Neural cell (in vitro differentiated cells): Measurements from ENCODE around the gene RD3L.

Source experiments
- EP300 ChIP-seq: fragments of 450-650 bp; conservative IDR thresholded peaks from 2 replicates; pipeline ENCODE4 v1.6.1; 2014; ENCODE audit warnings: antibody characterized with exemption, mild to moderate bottlenecking, moderate library complexity; ENCODE audit not compliant: poor library complexity, severe bottlenecking
- POLR2AphosphoS5 ChIP-seq: IDR thresholded peaks from 2 replicates; pipeline ENCODE4 v1.6.1; 2012
- SMC3 ChIP-seq: fragments of 450-650 bp; conservative IDR thresholded peaks from 2 replicates; pipeline ENCODE4 v1.6.1; 2014; ENCODE audit warnings: antibody characterized with exemption, mild to moderate bottlenecking, moderate library complexity; ENCODE audit not compliant: poor library complexity
- TF ChIP-seq, protein P1 (sequence below): IDR thresholded peaks from 2 replicates; pipeline ENCODE4 v1.6.1; 2012; ENCODE audit warnings: borderline replicate concordance
- TF ChIP-seq, protein P2 (sequence below): fragments of 450-650 bp; IDR thresholded peaks from 2 replicates; pipeline ENCODE4 v1.5.1; 2014; ENCODE audit warnings: antibody characterized with exemption, mild to moderate bottlenecking, moderate library complexity; ENCODE audit not compliant: poor library complexity, severe bottlenecking

DNA sequence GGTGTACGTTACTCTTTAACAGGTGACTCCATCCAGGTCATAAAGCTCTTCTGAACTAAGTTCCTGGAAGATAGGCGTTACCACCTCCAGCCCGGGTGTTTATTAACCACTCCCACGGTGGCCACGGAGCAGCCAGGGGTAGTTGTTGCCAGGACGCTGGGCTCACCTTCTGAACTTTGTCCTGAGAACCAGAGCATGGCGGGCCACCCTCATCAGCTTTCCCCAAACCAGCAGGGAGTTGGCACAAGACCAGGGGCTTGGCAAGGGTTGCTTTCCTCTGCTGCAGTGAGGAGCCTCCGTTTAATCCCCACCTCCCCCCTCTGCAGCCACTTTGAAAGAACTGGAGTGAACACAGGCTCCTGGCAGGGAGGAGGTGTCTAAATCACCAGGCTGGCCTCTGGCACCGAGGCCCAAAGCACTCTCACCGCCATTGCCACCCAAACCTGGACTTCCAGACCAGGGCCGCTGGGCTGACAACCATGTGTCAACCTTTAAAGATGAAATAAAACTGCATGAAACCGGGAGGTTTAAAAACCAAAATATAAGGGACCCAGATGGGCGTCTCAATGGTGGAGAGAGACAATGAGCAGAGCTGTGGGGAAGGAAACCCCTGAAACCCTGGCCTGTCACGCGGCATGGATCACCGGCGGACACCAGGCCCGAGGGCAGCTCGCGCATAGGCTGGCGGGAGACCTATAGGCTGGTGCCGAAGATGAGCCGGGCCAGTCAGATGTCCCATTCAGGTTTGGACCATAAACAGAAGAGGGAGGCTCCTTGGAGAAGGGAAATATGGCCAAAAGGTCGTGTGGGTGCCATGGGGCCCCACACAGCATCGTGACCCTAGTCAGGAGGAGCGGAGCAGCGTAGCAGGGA is 45.0 kb downstream of the RD3L start:
- TF ChIP-seq EP300 (no peak), SMC3 (no peak), POLR2AphosphoS5 (no peak)
- TF ChIP-seq, protein P1, sequence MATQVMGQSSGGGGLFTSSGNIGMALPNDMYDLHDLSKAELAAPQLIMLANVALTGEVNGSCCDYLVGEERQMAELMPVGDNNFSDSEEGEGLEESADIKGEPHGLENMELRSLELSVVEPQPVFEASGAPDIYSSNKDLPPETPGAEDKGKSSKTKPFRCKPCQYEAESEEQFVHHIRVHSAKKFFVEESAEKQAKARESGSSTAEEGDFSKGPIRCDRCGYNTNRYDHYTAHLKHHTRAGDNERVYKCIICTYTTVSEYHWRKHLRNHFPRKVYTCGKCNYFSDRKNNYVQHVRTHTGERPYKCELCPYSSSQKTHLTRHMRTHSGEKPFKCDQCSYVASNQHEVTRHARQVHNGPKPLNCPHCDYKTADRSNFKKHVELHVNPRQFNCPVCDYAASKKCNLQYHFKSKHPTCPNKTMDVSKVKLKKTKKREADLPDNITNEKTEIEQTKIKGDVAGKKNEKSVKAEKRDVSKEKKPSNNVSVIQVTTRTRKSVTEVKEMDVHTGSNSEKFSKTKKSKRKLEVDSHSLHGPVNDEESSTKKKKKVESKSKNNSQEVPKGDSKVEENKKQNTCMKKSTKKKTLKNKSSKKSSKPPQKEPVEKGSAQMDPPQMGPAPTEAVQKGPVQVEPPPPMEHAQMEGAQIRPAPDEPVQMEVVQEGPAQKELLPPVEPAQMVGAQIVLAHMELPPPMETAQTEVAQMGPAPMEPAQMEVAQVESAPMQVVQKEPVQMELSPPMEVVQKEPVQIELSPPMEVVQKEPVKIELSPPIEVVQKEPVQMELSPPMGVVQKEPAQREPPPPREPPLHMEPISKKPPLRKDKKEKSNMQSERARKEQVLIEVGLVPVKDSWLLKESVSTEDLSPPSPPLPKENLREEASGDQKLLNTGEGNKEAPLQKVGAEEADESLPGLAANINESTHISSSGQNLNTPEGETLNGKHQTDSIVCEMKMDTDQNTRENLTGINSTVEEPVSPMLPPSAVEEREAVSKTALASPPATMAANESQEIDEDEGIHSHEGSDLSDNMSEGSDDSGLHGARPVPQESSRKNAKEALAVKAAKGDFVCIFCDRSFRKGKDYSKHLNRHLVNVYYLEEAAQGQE = no peak
- TF ChIP-seq, protein P2, sequence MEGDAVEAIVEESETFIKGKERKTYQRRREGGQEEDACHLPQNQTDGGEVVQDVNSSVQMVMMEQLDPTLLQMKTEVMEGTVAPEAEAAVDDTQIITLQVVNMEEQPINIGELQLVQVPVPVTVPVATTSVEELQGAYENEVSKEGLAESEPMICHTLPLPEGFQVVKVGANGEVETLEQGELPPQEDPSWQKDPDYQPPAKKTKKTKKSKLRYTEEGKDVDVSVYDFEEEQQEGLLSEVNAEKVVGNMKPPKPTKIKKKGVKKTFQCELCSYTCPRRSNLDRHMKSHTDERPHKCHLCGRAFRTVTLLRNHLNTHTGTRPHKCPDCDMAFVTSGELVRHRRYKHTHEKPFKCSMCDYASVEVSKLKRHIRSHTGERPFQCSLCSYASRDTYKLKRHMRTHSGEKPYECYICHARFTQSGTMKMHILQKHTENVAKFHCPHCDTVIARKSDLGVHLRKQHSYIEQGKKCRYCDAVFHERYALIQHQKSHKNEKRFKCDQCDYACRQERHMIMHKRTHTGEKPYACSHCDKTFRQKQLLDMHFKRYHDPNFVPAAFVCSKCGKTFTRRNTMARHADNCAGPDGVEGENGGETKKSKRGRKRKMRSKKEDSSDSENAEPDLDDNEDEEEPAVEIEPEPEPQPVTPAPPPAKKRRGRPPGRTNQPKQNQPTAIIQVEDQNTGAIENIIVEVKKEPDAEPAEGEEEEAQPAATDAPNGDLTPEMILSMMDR = no peak
